Stimulated activated CD8-positive, alpha-beta memory T cell treated with anti-CD3 and anti-CD28 coated beads, Interleukin-12 subunit alpha, Interleukin-12 subunit beta, amount 100 ng/mL, for 1 hour (primary cell): Measurements from ENCODE around the gene PTPRZ1.

ENCODE experiments used
- DNase-seq: peaks from one replicate; pipeline ENCODE4 v3.0.0-alpha.2; 2020; ENCODE audit warnings: low read depth

The PTPRZ1 gene

GRCh38 chr7:121872831-121873288, at the start of gene PTPRZ1:
Gene PTPRZ1, plus strand, starts transcription at chr7:121873161. Its CDS starts 339 bp downstream, at chr7:121873500.
- no peak for DNase-seq

GRCh38 chr7:121824276-121824675, 48.7 kb upstream of the PTPRZ1 start:
- no peak for DNase-seq

DNA sequence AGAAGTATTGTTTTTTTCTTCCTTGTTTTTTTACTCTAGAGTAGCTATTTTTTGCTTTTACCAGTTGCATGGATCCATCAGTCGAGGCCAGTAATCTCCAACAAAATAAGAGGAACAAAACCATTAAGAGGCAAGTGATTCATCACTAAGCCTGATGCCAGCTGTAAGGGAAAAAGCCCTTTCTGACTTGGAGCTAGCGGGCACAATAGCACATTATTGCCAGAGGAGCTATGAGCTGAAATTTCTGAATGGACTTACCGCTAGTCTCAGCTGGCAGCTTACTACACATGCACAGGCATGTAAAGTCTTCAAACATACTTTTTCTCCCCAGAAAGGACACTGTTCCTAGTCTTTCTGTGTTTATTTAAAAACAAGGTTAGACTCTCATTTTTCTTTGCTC, 41.6 kb upstream of the PTPRZ1 start:
- DNase-seq, result no peak

GRCh38 chr7:121831801-121832200, 41.2 kb upstream of the PTPRZ1 start:
- no peak for DNase-seq

DNA sequence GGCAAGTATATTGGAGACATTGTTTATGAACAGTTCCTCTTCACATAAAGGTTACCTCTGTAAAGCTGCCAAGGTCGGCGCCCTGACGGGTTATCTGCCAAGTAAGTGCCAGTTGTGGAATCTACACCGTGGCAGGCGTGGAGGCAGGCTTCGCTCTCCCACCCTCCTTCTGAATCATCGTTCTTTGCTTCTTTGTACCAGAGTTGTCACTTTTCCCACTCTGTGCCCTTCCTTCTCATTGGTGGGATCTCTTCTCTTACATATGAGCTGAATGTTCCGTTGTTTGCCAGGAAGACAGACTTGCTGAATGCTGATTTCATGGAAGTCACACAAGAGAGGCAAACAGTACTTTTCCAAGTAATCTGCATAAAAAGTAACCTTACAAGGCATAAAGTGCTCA, 40.6 kb upstream of the PTPRZ1 start:
- DNase-seq, result no peak

DNA sequence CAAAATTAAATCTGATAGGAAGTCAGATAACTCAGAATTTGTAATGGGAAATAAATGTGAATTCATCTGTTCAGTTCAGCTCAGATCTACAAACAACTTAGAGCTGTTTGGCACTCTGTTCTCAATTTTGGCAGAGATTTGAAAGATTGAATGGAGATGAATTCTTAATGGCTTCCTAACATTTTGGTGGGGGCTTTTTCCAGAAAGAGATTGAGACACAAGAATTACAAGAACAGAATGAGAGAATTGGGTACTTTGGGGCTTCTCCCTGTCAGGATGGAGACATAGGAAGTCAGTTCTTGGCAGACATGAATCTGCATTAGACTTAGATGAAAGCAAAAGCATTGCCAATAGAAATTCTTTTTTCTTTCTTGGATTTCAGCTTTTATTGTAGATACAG, 39.0 kb upstream of the PTPRZ1 start:
- DNase-seq, result no peak

GRCh38 chr7:121837462-121837861, 35.5 kb upstream of the PTPRZ1 start:
- DNase-seq, result no peak

GRCh38 chr7:121847041-121847440, 25.9 kb upstream of the PTPRZ1 start:
- no peak for DNase-seq

- DNase-seq, result no peak
Observed at GRCh38 chr7:121853307-121853706, 19.7 kb upstream of the PTPRZ1 start.

DNA sequence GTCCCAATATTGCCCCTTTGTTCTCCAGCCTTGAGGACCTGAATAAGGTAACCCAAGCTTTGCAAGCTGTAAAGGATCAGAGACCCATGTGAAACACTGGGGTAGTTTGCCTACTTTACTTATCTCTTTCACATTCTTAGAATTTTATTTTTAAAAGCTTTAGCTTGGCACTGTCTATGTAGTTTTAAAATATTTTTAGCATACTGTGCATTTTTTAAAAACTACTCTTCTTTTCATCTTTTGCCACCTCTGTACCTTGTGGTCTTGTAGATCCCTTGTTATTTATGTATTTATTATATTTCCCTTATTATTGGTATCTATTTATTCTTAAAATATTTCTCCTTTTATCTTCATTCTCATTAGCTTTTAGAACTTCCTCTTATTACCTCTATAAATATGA, 12.0 kb upstream of the PTPRZ1 start:
- no peak for DNase-seq

DNA sequence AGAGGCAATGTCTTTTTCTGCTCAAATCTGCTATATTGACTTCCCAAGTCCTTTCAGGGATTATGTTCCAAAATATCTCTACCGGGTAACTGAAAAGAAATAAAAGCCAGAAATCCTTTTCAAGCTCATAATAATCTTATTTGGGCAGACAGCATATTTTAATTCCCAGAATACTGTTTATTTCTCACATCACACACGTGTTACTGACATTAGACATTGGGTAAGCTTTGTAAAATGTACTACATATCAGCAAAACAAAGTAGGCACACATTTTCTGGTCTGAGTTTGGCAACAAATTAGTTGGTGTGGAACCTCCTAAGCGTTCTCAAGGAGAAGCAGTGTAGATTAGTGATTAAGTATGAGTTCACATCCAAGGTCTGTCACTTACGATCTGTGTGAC, 10.4 kb upstream of the PTPRZ1 start:
- DNase-seq, result no peak

DNA sequence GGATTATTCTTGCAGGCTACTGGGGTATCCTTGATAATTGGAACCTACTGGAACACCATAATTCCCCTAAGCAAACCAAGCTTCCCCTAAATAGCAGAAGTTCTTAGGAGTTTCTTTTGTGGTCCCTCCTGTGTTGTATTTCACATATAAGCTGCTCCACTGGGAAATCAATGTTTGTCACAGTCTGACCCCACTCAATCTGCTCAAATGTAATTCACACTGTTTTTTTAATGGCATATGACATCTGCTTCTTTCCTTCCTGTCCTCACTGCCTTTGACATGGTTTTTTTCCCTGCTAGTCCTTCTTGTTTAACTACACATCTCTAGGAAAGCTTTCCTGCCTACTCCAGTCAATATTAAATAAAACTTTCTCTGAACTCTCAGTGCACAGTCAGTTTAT, 1.8 kb upstream of the PTPRZ1 start:
- no peak for DNase-seq

DNA sequence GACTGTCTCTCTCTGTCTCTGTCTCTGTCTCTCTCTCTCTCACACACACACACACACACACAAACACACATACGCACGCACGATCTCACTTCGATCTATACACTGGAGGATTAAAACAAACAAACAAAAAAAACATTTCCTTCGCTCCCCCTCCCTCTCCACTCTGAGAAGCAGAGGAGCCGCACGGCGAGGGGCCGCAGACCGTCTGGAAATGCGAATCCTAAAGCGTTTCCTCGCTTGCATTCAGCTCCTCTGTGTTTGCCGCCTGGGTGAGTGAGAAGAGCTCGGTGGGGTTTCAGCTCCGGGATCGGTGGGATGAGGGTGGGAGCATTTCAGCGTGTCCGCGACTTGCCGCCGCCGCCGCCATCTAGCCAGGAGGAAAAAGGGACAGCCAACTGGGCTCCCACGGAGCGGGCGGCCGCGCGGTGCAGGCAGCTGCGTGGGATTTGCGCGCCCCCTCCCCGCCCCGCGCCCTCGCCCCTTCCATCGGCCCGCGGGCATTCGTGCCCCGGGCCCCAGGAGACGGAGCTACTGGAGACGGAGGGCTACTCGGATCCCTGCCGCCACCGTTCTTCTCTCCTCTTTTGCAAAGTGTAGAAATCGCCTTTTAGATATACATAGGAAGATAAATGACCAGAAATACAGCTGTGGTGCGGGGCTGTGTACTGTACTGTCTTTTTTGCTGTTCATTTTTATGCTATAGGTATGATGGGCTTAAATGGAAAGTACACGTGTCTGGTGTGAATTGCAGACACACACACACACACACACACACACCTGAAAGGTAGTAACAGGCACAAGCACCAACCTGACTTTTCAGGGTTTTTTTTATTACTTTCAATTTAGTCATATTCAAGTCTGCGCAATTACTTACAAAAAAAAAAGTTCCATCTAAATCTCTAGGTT, 581 bp downstream of the PTPRZ1 start:
- no peak for DNase-seq

DNA sequence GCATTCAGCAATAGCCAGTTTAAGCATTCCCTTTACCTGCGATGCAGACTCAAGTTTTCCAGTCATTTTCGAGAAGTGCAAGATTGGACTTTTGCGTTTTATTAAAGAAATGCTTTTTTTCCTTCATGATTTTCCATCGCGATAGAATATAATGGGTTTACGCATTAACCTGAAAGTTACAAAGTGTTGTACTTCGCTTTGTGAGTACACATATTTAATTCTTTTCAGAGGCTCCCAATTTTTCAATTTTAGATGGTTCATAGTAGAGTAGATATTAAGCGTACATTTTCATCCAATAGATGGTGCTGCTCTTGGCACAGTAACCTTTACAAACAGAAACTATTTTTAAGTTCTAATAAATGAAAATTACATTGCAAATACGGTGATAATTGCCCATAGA, 1.3 kb downstream of the PTPRZ1 start:
- DNase-seq, result no peak

GRCh38 chr7:121875203-121875602, 2.2 kb downstream of the PTPRZ1 start:
- no peak for DNase-seq

DNA sequence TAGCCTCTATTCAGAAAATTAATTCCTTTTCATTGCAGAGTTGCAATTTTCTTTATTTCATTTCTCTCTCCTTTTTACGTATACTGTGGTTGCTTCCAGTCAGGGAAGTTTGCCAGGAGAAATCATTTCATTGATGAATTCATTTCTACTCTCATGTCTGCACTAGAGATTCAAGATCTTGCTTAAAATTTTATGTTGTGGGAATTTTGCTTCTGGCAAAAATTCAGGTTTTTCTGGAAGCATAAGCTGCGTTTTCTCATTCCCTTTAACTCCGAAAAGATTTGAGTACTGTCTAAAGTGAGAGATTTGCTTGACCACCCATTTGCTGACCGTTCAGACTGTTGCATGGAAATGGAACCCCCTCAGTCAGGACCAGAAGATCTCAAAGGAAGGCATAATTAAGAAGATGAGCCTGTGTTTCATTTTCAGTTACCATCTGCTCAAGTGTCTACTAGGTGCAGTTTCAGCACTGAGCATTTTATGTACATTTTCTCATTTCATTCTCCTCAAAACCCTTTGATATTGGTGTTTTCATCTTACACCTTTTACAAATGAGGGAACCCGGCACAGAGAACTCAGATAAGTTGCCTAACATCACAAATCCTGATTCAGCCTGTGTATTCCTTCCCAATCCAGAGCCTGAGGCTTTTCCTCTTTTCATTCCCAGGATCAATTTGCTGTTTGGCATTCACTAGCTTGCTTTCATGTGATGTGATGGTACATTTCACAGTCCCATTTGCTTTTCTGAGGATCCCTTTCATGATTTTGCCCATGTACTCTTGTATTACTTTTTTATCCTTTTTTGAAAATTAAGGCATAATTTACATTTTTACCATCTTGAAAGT, 3.9 kb downstream of the PTPRZ1 start:
- DNase-seq, result no peak

GRCh38 chr7:121878918-121879464, 6.0 kb downstream of the PTPRZ1 start:
- DNase-seq, result no peak

DNA sequence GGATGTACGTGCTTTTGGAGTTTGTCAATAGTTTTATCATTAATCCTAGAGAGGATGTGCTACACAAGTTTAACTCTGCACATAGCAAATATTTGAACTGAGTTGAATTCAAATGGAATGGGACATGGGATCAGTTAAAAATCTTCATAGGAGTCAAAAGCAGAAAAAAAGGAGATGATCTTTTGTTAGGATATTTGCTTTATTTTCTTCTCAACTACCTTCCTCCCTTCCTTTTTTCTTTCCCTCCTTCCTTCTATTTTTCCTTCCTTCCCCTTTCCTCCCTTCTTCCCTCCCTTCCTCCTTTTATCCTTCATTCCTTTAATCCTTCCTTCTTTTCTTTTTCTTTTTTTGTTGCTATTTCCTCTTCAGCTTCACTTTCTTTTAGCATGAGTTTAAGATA, 6.6 kb downstream of the PTPRZ1 start:
- no peak for DNase-seq

DNA sequence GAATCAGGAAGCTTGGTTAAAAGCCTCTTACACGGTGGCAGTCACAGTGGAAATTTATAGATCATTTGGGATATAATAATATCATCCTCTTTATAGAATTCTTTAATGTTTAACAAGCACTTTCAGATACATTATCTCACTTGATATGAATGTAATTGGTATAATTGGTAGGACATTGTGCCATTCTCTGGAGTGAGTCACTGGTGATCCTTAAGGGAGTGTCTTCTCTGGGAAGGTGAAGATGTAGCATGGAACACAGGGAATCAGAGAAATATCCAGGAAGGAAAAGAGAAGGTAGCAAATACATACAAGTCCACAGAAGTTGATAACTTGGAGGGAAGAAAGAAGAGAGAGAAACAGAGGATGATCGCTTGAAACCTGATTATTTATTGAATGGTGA, 9.8 kb downstream of the PTPRZ1 start:
- no peak for DNase-seq

- no peak for DNase-seq
Observed at GRCh38 chr7:121885166-121885920, 12.4 kb downstream of the PTPRZ1 start.

DNA sequence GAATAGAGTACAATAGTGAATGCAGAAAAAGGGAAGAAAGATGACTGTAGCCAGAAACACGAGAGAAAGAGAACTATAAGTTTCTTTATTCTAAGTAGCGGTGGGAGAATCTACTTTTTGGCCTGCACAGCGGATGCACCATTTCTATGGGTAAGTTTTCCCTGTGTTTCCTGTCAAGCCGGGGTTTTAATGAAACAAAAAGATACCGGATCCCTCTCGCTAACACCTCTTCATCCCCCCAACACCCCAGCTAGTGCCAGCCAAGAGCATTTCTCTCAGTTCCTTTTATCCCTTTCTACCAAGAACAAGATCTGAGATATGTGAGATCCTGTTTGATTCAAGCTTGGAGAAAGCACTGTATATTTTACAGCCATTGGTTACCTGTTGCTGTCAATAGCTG, 14.7 kb downstream of the PTPRZ1 start:
- DNase-seq, result no peak

DNA sequence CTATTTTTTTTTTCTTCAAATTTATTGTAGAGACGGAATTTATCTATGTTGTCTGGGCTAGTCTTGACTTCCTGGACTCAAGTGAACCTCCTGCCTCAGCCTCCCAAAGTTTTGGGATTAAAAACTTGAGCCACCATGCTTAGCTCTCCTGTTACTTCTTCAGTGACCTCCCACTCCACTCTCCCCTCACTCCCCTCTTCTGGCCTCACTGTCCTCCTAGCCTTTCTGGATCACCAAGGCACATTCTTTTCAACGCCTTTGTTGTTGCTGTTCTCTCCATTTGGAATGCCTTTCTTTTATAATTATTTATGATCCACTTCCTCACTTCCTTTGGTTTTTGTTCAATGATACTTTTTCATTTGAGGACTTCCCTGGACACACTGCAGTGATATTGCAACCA, 17.9 kb downstream of the PTPRZ1 start:
- no peak for DNase-seq
